Omental fat pad (tissue), 4 donors: Measurements from ENCODE around the gene SLC4A11. TPM values are rescaled to one million over a fixed set of nuclear protein-coding genes. Genes with fewer than 3 reads are reported as not detected.
"Not testable (repeated sequence)": the region's sequence is repeated elsewhere in the genome, so short reads cannot be mapped to it uniquely, and the experiment has no call there.

ENCODE experiments used
- ATAC-seq: fragments of 150-250 bp; one replicate; pipeline ENCODE4 v1.9.1; 2016; ENCODE audit warnings: mild to moderate bottlenecking, moderate library complexity; ENCODE audit not compliant: low FRiP score
- DNase-seq: peaks from one replicate; pipeline ENCODE4 v3.0.0-alpha.2; 2019; ENCODE audit warnings: low spot score
- CTCF ChIP-seq, 3 donors: fragments of 450-650 bp; IDR thresholded peaks; one replicate each; pipeline ENCODE4 v1.5.1; 2016 to 2017; ENCODE audit warnings: antibody characterized with exemption in 3 of 3, mild to moderate bottlenecking in 3 of 3, moderate library complexity in 2 of 3
- total RNA-seq, 4 donors: library from RNA; depleted of rRNA; stranded (reverse); fragments of >200 nt; gene quantifications; one replicate each; pipeline ENCODE4 v1.1.0, GENCODE V29; 2016

SLC4A11 gene
- total RNA-seq, 4 donors from 2014 or later, result 0.74 to 1.7 (median 0.95) TPM

GRCh38 chr20:3223651-3223993, 15.4 kb downstream of the SLC4A11 start:
- no peak for ATAC-seq

GRCh38 chr20:3222635-3223600, 16.1 kb downstream of the SLC4A11 start:
- no peak for ATAC-seq

More at GRCh38 chr20:3223651-3223993, 15.4 kb downstream of the SLC4A11 start:
- no peak for TF ChIP-seq CTCF (IDR thresholded peaks at IDR 0.05)
- no peak for DNase-seq

DNA sequence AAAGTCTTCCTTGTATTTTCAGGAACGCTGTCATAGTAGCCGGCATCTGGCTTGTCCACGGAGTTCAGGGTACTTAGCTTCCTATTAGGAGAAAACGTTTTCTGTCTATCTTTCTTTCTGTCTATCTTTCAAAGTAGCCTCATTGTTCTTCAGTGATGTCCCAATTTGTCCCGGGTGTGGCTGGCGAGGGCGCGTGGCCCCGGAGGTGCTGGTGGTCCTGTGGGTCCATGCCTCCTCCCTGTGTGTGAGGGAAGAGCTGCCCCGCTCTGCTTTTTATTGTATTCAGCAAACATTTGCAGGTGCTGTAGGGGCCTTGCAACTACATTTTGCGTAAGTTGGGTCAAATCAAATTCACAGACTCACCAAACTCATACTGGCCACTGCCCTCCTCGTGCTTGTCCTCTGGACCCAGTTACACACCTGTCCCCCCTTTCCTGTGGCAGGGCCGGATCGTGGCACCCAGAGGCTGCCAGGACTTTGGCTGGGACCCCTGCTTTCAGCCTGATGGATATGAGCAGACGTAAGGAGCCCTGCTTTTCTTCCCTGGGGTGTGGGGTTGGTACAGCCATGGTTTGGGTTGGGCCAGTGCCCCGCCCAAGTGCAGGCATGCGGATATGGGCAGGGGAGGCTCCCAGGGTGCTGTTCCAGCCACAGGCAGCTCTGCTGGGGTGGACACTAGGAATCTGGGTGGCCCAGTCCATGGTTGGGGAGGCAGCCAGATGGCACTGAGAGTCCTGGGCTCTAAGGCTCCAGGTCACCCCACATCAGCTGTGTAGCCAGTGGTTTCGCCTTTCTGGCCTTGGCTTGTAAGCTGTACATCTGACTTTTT, 17.4 kb downstream of the SLC4A11 start:
- no peak for TF ChIP-seq CTCF (IDR thresholded peaks at IDR 0.05)
- no peak for ATAC-seq
- DNase-seq, result no peak

More at GRCh38 chr20:3222635-3223600, 16.1 kb downstream of the SLC4A11 start:
- no peak for TF ChIP-seq CTCF (IDR thresholded peaks at IDR 0.05)
- no peak for DNase-seq

DNA sequence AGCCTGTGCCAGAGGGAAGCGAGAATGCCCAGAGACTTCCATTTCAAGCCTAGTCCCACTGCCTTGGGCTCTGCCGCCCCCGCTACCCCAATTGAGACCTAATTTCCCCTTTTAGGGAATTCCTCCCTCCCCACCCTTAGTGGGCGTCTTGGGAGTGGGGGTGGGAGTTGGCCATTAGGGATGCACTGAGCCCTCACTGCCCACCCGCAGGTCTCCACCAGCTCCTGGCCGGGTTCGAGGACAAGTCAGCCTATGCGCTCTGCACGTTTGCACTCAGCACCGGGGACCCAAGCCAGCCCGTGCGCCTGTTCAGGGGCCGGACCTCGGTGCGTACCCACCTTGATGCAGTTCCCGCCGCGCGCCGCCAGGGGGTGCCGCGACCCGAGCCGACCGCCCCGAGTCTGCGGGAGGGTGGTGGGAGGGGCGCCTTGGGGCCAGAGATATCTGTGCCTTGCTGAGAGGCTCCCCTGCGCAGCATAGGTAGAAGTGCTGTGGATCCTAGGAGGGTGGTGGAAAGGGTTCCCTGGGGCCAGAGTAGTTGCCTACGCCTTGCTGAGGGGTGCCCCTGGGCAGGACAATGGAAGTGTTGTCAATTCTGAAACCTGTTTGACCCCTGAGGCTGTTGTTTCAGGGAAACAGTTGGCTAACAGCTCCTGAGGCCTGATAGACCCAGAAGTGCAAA, 20.5 kb downstream of the SLC4A11 start:
- DNase-seq (no peak), ATAC-seq (peak; percentile 73)
- peak in 2 of 3 donors; percentile 7 to 80 for TF ChIP-seq CTCF (IDR thresholded peaks at IDR 0.05)

DNA sequence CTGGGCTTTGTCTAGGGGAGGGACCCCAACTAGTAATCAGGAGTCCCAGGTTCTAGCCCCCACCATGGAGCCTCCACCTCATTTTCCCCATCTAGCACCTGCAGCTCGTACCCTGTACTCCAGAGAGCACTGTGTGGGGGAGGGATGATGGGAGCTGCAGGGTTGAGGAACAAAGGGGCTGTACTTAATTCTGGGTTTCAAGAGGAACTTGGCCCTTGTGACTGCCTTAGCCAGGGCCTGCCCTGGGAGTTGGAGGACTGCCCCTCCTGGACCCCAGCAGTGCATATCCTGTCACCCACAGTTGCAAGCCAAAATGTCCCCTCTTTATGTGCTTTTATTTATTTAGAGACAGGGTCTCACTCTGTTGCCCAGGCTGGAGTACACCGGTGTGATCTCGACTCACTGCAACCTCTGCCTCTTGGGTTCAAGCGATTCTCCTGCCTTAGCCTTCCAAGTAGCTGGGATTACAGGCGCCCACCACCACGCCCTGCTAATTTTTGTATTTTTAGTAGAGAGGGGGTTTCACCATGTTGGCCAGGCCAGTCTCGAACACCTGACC, 23.6 kb downstream of the SLC4A11 start:
- not testable (repeated sequence) for ATAC-seq, DNase-seq

GRCh38 chr20:3213226-3213625, 25.8 kb downstream of the SLC4A11 start:
- TF ChIP-seq CTCF (IDR thresholded peaks at IDR 0.05), result no peak
- DNase-seq, result no peak
- ATAC-seq, result no peak
